MCF 10A (cell line): ENCODE measurements around the gene OPCML. TPM values are rescaled to one million over a fixed set of nuclear protein-coding genes. Genes with fewer than 3 reads are reported as not detected.

Experiments used
- BruUV-seq: library from RNA; stranded (reverse); fragments of 400-500 nt; replicated peaks from 2 replicates; lab custom pipeline; 2021; lab: Mats Ljungman, UMichigan
- CTCF ChIA-PET: fragments of 300-600 bp; sonication (Branson Sonifier 250); formaldehyde crosslinking; extraction: SDS; loops from one replicate; lab custom pipeline; 2021; ENCODE audit warnings: antibody characterized with exemption, inconsistent platforms; lab: Yijun Ruan, JAX
- POLR2A ChIA-PET: fragments of 300-600, 350-650 bp; sonication (Branson Sonifier 250); formaldehyde crosslinking; extraction: SDS; loops from one replicate; lab custom pipeline; 2020; ENCODE audit warnings: antibody characterized with exemption, inconsistent platforms; lab: Yijun Ruan, JAX
- DNase-seq: peaks from one replicate; pipeline ENCODE4 v3.0.0-alpha.2; 2018; ENCODE audit not compliant: unreplicated experiment
- H3K27ac Mint-ChIP-seq: one replicate; pipeline ENCODE4 v1.8.0; 2022; ENCODE audit warnings: mild to moderate bottlenecking, low read depth, mixed read lengths; ENCODE audit not compliant: unreplicated experiment
- H3K27me3 Mint-ChIP-seq: one replicate; pipeline ENCODE4 v1.8.0; 2022; ENCODE audit warnings: mixed read lengths; ENCODE audit not compliant: insufficient read depth, unreplicated experiment
- H3K36me3 Mint-ChIP-seq: one replicate; pipeline ENCODE4 v1.8.0; 2022; ENCODE audit warnings: mild to moderate bottlenecking, moderate library complexity, mixed read lengths; ENCODE audit not compliant: insufficient read depth, unreplicated experiment
- H3K4me1 Mint-ChIP-seq: one replicate; pipeline ENCODE4 v1.8.0; 2022; ENCODE audit warnings: mixed read lengths; ENCODE audit not compliant: insufficient read depth, unreplicated experiment
- H3K4me3 Mint-ChIP-seq: one replicate; pipeline ENCODE4 v1.8.0; 2022; ENCODE audit warnings: mild to moderate bottlenecking, moderate library complexity, mixed read lengths; ENCODE audit not compliant: unreplicated experiment
- H3K9me3 Mint-ChIP-seq: one replicate; pipeline ENCODE4 v1.8.0; 2022; ENCODE audit warnings: mixed read lengths; ENCODE audit not compliant: unreplicated experiment
- intact Hi-C: fragments of 100-400 bp; cut with micrococcal nuclease; formaldehyde crosslinking; loops from 2 replicates; pipeline ENCODE4 v1.14.1; 2022
- total RNA-seq: library from RNA; stranded (reverse); gene quantifications from 2 replicates; pipeline ENCODE4 v1.2.3, GENCODE V29; 2022
- TF ChIP-seq, protein P1 (sequence below): fragments of 200-600 bp; IDR thresholded peaks from one replicate; pipeline ENCODE4 v1.8.0; 2022; ENCODE audit warnings: antibody characterized with exemption, mild to moderate bottlenecking; ENCODE audit not compliant: unreplicated experiment

The OPCML gene
- total RNA-seq, 1 experiment from 2014 or later: not detected

DNA sequence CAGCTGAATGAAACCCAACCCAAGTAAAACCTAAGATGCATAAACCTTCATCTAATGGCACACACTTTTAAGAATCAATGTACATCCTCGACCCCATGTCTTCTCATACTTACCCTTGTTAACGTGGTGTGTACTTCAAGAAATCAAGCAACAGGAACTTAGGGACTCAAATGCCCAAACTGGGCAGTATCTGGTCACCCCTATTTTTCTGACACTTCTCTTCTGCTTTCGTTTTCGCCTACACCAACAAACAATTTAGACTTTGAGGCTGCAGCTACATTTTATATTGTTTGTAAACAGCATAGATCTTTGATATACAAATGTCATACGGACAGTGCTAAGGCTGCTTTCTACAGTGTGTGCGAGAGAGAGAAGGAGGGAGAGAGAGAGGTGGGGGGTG, 1117.8 kb downstream of the OPCML start:
- Mint-ChIP-seq H3K4me3 (no peak overlapping the region), H3K36me3 (no peaks in the 10 kb centered on the region), H3K9me3 (peaks cover 38% of the 10 kb centered on the region), H3K4me1 (no peaks in the 10 kb centered on the region), H3K27ac (no peak overlapping the region), H3K27me3 (no peaks in the 10 kb centered on the region)
- TF ChIP-seq, protein P1, sequence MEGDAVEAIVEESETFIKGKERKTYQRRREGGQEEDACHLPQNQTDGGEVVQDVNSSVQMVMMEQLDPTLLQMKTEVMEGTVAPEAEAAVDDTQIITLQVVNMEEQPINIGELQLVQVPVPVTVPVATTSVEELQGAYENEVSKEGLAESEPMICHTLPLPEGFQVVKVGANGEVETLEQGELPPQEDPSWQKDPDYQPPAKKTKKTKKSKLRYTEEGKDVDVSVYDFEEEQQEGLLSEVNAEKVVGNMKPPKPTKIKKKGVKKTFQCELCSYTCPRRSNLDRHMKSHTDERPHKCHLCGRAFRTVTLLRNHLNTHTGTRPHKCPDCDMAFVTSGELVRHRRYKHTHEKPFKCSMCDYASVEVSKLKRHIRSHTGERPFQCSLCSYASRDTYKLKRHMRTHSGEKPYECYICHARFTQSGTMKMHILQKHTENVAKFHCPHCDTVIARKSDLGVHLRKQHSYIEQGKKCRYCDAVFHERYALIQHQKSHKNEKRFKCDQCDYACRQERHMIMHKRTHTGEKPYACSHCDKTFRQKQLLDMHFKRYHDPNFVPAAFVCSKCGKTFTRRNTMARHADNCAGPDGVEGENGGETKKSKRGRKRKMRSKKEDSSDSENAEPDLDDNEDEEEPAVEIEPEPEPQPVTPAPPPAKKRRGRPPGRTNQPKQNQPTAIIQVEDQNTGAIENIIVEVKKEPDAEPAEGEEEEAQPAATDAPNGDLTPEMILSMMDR: no peak
- POLR2A ChIA-PET: no interaction called here
- DNase-seq: no peak
- CTCF ChIA-PET: no interaction called here
- intact Hi-C loops: no loop called here
- no TSS peak for BruUV-seq

DNA sequence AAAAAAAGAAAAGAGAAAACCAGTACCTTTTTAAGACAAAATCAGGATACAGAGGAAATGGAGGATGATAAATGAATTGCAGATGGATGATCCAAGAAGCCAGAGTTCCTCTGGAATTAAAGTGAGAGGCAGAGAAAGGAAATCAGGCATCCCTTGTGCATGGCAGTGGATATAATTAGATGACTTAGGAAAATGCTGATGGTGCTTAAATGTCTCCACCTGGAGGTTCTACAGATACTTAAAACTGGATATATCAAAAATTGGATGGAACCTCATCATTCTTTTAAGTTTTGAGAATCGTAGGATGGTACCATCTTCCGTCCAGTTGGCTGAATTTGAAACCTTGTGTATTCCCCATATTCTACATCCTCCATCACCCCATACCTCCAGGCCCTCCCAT, 1121.9 kb downstream of the OPCML start:
- ChIA-PET POLR2A (no interaction called here), CTCF (interaction anchor here (0.6 kb wide), 1 partner anchor 17 kb away, joined by 3 read pairs; no protein-coding TSS in a partner anchor)
- intact Hi-C loops: no loop called here
- Mint-ChIP-seq H3K4me1 (no peaks in the 10 kb centered on the region), H3K9me3 (peaks cover 38% of the 10 kb centered on the region), H3K36me3 (no peaks in the 10 kb centered on the region), H3K27me3 (no peaks in the 10 kb centered on the region), H3K4me3 (no peak overlapping the region), H3K27ac (no peak overlapping the region)
- TF ChIP-seq, protein P1: no peak
- BruUV-seq: no TSS peak
- DNase-seq: no peak

DNA sequence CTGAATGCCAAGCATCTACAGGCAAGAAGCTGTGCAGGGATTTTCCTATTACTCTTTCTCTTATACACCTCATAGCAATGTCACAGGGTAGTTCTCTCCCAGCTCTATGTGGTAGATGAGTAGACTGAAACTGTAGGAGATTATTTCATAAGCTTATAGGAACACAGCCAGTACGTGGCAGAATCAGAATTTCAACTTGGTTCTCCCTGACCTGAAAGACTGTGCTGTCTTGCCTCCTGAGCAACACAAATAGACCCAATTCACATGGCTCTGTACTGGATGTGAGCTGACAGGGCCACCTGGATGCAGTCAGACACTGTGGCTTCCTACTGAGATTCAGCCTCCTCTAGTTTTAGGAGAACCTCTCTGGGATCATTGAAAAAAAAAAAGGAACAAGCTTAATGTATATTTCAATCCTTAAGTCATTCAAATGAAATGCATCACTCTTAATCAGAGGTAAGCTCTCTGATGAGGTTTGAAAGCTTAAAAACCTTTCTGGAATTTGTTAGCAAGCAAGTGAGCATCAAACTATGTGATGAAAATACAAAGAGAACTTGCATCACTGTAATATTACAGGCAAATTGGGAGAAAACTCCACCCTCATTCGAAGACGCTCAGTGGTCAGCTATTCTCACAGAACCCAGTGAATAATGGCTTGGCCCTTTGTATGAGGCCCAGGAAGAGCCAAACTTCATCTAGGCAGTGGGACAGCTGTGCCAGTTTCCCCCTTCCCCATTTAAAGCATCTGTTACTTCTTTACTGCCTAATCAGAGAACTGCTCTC, 1122.5 kb downstream of the OPCML start:
- TF ChIP-seq, protein P1: no peak
- ChIA-PET CTCF (interaction anchor here (0.5 to 0.6 kb wide), 2 partner anchors 17 to 1260 kb away, joined by 3 read pairs; no protein-coding TSS in a partner anchor), POLR2A (no interaction called here)
- H3K27me3 Mint-ChIP-seq: no peaks in the 10 kb centered on the region
- intact Hi-C loops: no loop called here
- peaks cover 38% of the 10 kb centered on the region for H3K9me3 Mint-ChIP-seq
- no peaks in the 10 kb centered on the region for H3K4me1 Mint-ChIP-seq
- no TSS peak for BruUV-seq
- H3K36me3 Mint-ChIP-seq: no peaks in the 10 kb centered on the region
- no peak overlapping the region for H3K27ac Mint-ChIP-seq
- no peak for DNase-seq
- no peak overlapping the region for H3K4me3 Mint-ChIP-seq

DNA sequence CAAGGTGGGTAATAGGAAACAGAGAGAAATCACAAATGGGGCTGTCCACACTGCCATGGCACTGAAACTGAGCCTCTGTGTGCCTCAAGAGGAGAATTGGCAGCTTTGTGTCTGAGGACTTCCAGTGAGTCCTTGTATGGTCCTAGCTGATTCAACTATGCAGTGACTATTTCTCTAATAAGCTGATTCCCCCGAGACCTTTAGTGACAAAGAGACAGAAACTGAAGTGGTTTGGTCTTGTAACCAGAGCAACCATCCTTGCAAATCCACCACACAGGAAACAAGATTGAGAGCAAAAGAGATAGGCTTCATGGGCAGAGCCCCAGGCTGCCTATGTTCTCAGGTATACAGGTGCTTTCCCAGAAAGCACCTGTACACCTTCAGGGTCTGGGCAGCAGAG, 1123.4 kb downstream of the OPCML start:
- intact Hi-C loops: no loop called here
- BruUV-seq: no TSS peak
- Mint-ChIP-seq H3K4me3 (no peak overlapping the region), H3K36me3 (no peaks in the 10 kb centered on the region), H3K27ac (no peak overlapping the region), H3K9me3 (peaks cover 38% of the 10 kb centered on the region), H3K4me1 (no peaks in the 10 kb centered on the region), H3K27me3 (no peaks in the 10 kb centered on the region)
- TF ChIP-seq, protein P1: no peak
- CTCF ChIA-PET: no interaction called here
- DNase-seq: no peak
- POLR2A ChIA-PET: no interaction called here
